Heart left ventricle (tissue), 16 donors: ENCODE measurements around the gene TNFRSF13B. TPM values are rescaled to one million over a fixed set of nuclear protein-coding genes. Genes with fewer than 3 reads are reported as not detected.

ENCODE experiments used
- ATAC-seq, 4 donors: fragments of 200-7000 bp; cut with Tn5 transposase; one replicate each; pipeline ENCODE4 v1.9.1; 2020 to 2022; ENCODE audit warnings: moderate library complexity in 4 of 4, mild to moderate bottlenecking in 3 of 4, moderate number of reproducible peaks in 1 of 4
- DNase-seq, 5 donors: peaks; one replicate each; pipeline ENCODE4 v3.0.0-alpha.2; 2020
- H3K27ac ChIP-seq, 12 donors: fragments of 200-600 bp; sonication (generic) in 4 of 12; one replicate each; pipeline versions ENCODE4 v1.5.0 to v1.8.0; 2016 to 2022; ENCODE audit warnings: mild to moderate bottlenecking in 2 of 12
- H3K27me3 ChIP-seq, 9 donors: fragments of 200-600 bp; sonication (generic) in 2 of 9; one replicate each; pipeline versions ENCODE4 v1.5.1 to v1.8.0; 2016 to 2022; ENCODE audit warnings: mild to moderate bottlenecking in 3 of 9
- H3K36me3 ChIP-seq, 9 donors: fragments of 200-600 bp; sonication (generic) in 2 of 9; one replicate each; pipeline versions ENCODE4 v1.5.0 to v1.8.0; 2018 to 2022; ENCODE audit warnings: mild to moderate bottlenecking in 2 of 9
- H3K4me1 ChIP-seq, 12 donors: fragments of 200-600 bp; sonication (generic) in 4 of 12; one replicate each; pipeline versions ENCODE4 v1.5.0 to v1.8.0; 2016 to 2022; ENCODE audit warnings: mild to moderate bottlenecking in 3 of 12
- H3K4me3 ChIP-seq, 12 donors: fragments of 200-600 bp; sonication (generic) in 4 of 12; one replicate each; pipeline versions ENCODE4 v1.5.0 to v1.8.0; 2017 to 2022; ENCODE audit warnings: mild to moderate bottlenecking in 9 of 12, moderate library complexity in 4 of 12
- H3K9me3 ChIP-seq, 12 donors: fragments of 200-600 bp; sonication (generic) in 4 of 12; one replicate each; pipeline versions ENCODE4 v1.5.0 to v1.8.0; 2016 to 2022; ENCODE audit warnings: mild to moderate bottlenecking in 1 of 12
- POLR2A ChIP-seq, 2 donors: fragments of 450-650 bp; IDR thresholded peaks; one replicate each; pipeline ENCODE4 v1.6.1; 2017; ENCODE audit warnings: antibody characterized with exemption in 2 of 2, mild to moderate bottlenecking in 2 of 2, moderate library complexity in 2 of 2
- WGBS, 4 donors: extraction: QIAGEN DNeasy Blood & Tissue Kit in 2 of 4; methylation state at CpG; one replicate each; pipeline versions ENCODE4 v1.1.5 to v1.1.7; 2013 to 2018; 5-methylcytosine and 5-hydroxymethylcytosine counted together
- intact Hi-C, 10 donors: fragments of 100-400 bp; cut with DNase I; formaldehyde crosslinking; loops; one replicate each; pipeline versions ENCODE4 v1.11.1 to v1.14.2; 2022
- polyA plus RNA-seq, 2 donors: library from polyadenylated mRNA; stranded (reverse); fragments of 200-250 nt; gene quantifications; one replicate each; pipeline ENCODE4 v1.2.3, GENCODE V29; 2013
- total RNA-seq, 9 donors: library from RNA; depleted of rRNA in 2 of 9; stranded (reverse); fragments of >200 nt in 2 of 9; fragmentation: NEBNext Ultra II Directional in 3 of 9; extraction: Animal tissue kit (Norgen Biotek cat#: 25700) in 3 of 9; gene quantifications; one replicate each; pipeline versions ENCODE4 v1.1.0 to v1.2.4, GENCODE V29; 2016 to 2023
- TF ChIP-seq, protein P1 (sequence below), 12 donors: fragments of 200-600 bp; sonication (generic) in 4 of 12; IDR thresholded peaks; one replicate each; pipeline versions ENCODE4 v1.5.0 to v1.8.0; 2018 to 2022; ENCODE audit warnings: antibody characterized with exemption in 12 of 12, mild to moderate bottlenecking in 5 of 12
- donor health status: ischemic (EF 13 %, LVEDD 7.1; RV severe dilation, severe dysfunction).
- donor health status: healthy with polysubstance abuse.
- donor health status: DM: no; HTN: yes; CAD: no.
- donor health status: DM: no; HTN: no; CAD: no.
- donor health status: ischemic (EF 25% LVEDD 6.9; RV normal size, moderate dysfunction).
- donor health status: ischemic (EF 25% LVEDD 5.7; RV mildly dilated, moderate dysfunction).
- donor health status: healthy.
- donor health status: DM: yes; HTN: yes; CAD: no.
- donor health status: ischemic (EF 35%, LVEDD 5.7; RV mildly dilated, moderate dysfunction).
- donor health status: nonischemic (EF 11% LVEDD 7.7; RV severe dilation, severe dysfunction).
- donor health status: DM: yes; HTN: yes; CAD: no.
- donor health status: PGD.
- donor health status: ischemic (EF 29% LVEDD 5.4; RV normal size, mild dysfunction).
- donor health status: nonischemic (EF 23%, LVEDD 6.1; RV moderate dilation, normal function).

The TNFRSF13B gene
- total and polyA plus RNA-seq, 11 donors: not detected

DNA sequence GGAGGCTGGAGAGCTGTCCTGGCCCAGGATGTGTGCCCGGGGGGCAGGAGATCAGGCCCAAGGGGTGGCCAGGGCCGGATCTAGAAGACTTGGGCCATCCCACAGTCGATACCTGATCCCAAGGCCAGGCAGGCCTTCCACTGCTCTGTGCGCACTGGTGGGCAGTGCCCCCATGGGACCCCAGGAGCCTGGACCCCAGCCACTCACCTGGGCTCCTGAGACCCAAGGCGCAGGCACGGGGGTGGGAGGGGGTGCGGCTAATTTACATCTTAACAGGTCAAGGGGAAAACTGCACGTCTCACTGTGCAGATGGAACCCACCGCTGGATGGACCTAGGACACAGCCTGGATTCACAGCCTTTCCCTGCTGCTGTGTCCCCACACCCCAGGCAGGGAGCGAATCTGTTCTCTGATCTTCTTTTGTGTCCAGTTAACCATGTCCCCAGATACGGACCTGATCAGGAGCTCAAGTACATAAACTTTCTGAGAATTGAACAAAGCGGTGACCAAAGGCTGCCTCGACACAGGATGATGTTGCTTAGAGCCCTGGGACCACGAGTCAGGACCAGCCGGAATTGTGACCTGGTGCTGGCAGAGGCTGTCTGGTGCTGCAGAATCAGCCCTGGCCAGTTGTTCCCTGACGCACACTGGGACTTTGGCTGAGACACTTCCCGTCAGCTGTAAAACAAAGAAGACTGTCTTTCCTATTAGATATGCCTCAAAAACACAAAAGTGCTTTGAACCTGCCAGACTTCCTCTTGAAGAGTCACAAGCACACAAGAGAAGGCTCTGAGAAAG is 60.6 kb downstream of the TNFRSF13B start:
- WGBS, 4 donors: 65 to 78% (median 72%) methylated on average over 13 to 17 of the region's 17 CpGs
- intact Hi-C loops: no loop called here
- DNase-seq (peak in 2 of 5 donors; percentile 40 to 49), ATAC-seq (peak; percentile 10 to 91 (median 47))
- peaks cover 0 to 6% (median 0%) of the 10 kb centered on the region in 12 donors for H3K4me1 ChIP-seq
- H3K9me3 ChIP-seq: no peaks in the 10 kb centered on the region
- H3K27ac ChIP-seq: peak overlapping the region in 3 of 12 donors; percentile 12 to 39 (median 34)
- TF ChIP-seq POLR2A (IDR thresholded peaks at IDR 0.05): no peak
- TF ChIP-seq, protein P1, sequence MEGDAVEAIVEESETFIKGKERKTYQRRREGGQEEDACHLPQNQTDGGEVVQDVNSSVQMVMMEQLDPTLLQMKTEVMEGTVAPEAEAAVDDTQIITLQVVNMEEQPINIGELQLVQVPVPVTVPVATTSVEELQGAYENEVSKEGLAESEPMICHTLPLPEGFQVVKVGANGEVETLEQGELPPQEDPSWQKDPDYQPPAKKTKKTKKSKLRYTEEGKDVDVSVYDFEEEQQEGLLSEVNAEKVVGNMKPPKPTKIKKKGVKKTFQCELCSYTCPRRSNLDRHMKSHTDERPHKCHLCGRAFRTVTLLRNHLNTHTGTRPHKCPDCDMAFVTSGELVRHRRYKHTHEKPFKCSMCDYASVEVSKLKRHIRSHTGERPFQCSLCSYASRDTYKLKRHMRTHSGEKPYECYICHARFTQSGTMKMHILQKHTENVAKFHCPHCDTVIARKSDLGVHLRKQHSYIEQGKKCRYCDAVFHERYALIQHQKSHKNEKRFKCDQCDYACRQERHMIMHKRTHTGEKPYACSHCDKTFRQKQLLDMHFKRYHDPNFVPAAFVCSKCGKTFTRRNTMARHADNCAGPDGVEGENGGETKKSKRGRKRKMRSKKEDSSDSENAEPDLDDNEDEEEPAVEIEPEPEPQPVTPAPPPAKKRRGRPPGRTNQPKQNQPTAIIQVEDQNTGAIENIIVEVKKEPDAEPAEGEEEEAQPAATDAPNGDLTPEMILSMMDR (IDR thresholded peaks at IDR 0.05): no peak
- H3K4me3 ChIP-seq: no peak overlapping the region
- H3K36me3 ChIP-seq: no peaks in the 10 kb centered on the region
- no peaks in the 10 kb centered on the region for H3K27me3 ChIP-seq

DNA sequence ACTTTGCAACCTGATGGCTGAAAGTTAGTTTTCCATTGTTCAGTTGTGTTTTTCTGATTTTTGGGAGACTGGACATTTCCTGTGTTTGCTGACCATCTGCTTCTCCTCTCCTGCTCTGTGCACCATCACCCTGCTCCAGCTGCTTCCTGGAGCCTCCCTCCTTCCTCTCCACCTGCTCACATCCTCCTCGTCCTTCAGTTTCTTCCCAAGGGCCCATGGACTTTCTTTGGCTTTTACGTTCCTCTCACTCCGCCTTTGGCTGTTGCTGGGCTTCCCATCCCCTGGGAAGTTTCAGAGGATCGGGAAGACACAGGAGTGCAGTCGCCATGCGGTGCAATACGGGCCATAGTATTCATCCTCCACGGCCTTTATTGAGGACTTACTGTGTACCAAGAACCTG is 61.6 kb downstream of the TNFRSF13B start:
- no peaks in the 10 kb centered on the region for H3K27me3 ChIP-seq
- no peak overlapping the region for H3K27ac ChIP-seq
- no peak for TF ChIP-seq POLR2A (IDR thresholded peaks at IDR 0.05)
- TF ChIP-seq, protein P1 (IDR thresholded peaks at IDR 0.05): no peak
- no peaks in the 10 kb centered on the region for H3K36me3 ChIP-seq
- no peaks in the 10 kb centered on the region for H3K9me3 ChIP-seq
- no peak for DNase-seq
- 50 to 63% (median 58%) methylated on average over 8 of the region's 8 CpGs for WGBS, 4 donors
- peak in 1 of 4 donors; percentile 48 for ATAC-seq
- intact Hi-C loops: no loop called here
- peaks cover 0 to 6% (median 0%) of the 10 kb centered on the region in 12 donors for H3K4me1 ChIP-seq
- no peak overlapping the region for H3K4me3 ChIP-seq

DNA sequence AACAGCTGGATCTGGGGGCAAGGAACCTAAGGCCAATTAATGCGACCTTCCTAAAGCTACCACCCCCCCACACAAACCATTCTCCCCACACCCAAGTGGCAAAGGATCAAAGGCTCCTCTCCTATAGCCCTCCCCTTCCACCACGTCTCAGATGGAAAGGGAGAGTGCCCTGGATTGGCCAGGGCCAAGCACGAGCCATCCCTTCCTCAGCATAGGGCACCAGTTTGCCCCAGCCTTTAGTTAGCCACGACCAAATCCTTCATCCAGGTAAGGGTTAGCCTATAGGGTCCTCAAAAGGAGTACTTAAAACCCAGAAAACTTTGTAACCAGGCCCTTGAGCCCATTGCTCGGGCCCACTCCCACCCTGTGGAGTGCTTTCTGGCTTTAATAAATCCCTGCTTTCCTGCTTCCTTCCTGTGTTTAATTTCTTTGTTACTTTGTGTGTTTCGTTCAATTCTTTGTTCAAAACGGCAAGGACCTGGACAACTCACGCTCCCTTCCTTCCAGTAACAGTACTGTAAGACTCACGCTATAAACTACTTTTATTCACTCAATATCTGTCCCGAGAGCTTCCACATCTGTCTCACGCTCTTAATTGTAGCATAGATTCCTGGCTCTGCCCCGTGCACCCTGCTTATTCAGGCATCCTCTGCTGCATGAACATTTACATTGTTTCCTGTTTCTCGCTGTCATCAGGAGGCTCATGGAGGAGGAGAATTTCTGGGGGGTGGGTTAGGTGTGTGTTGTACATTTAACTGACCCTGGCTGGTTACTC is 62.3 kb downstream of the TNFRSF13B start:
- no peak for ATAC-seq
- intact Hi-C loops: no loop called here
- no peak overlapping the region for H3K4me3 ChIP-seq
- DNase-seq: no peak
- no peak overlapping the region for H3K27ac ChIP-seq
- no peaks in the 10 kb centered on the region for H3K36me3 ChIP-seq
- WGBS, 4 donors: 52 to 59% (median 55%) methylated on average over 12 to 13 of the region's 13 CpGs
- TF ChIP-seq POLR2A (IDR thresholded peaks at IDR 0.05): no peak
- TF ChIP-seq, protein P1 (IDR thresholded peaks at IDR 0.05): no peak
- no peaks in the 10 kb centered on the region for H3K27me3 ChIP-seq
- peaks cover 0 to 6% (median 0%) of the 10 kb centered on the region in 12 donors for H3K4me1 ChIP-seq
- H3K9me3 ChIP-seq: no peaks in the 10 kb centered on the region

DNA sequence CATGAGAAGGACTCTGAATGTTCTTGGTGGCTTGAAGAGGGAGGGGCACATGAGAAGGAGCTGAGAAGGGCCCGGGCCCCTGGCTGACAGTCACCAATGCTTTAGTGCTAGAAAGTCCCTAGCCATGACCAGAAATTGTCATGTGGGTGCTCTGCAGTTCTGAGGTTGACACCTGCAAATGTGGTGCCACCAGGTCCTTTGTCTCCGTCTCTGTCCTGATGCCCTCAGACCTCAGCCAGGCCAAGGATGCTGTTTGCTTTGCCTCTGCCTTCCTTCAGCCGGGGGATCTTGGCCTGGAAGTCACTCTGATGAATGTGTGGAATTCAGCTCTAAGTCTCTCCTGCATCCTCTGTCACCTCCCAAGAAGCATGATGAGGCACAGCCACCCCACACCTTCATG is 63.6 kb downstream of the TNFRSF13B start:
- ATAC-seq (no peak), DNase-seq (no peak)
- H3K27me3 ChIP-seq: peaks cover 0 to under 1% (median 0%) of the 10 kb centered on the region in 9 donors
- no peaks in the 10 kb centered on the region for H3K36me3 ChIP-seq
- H3K9me3 ChIP-seq: no peaks in the 10 kb centered on the region
- H3K27ac ChIP-seq: no peak overlapping the region
- peaks cover 0 to 6% (median 0%) of the 10 kb centered on the region in 12 donors for H3K4me1 ChIP-seq
- TF ChIP-seq, protein P1 (IDR thresholded peaks at IDR 0.05): no peak
- no peak for TF ChIP-seq POLR2A (IDR thresholded peaks at IDR 0.05)
- no peak overlapping the region for H3K4me3 ChIP-seq
- intact Hi-C loops: no loop called here
- WGBS, 4 donors: 83 to 94% (median 90%) methylated on average over 1 to 3 of the region's 3 CpGs
